H1 (cell line): ENCODE measurements around the gene EML4. TPM values are rescaled to one million over a fixed set of nuclear protein-coding genes. Genes with fewer than 3 reads are reported as not detected.

Source experiments
- CTCF ChIA-PET: fragments of 300-600 bp; sonication (Branson Sonifier 250); formaldehyde crosslinking; loops from one replicate; lab custom pipeline; 2021; ENCODE audit not compliant: partially characterized antibody; lab: Charles Lee
- POLR2A ChIA-PET: fragments of 300-600 bp; sonication (Branson Sonifier 250); formaldehyde crosslinking; loops from one replicate; lab custom pipeline; 2021; ENCODE audit warnings: inconsistent platforms; ENCODE audit not compliant: partially characterized antibody; lab: Charles Lee
- DNase-seq, 2 experiments: peaks; one replicate each; pipeline versions ENCODE4 v3.0.0 to v3.0.0-alpha.2; 2010 to 2022; ENCODE audit warnings: low spot score in 2 of 2, low read depth in 1 of 2, mixed read lengths in 1 of 2
- FAIRE-seq: peaks from 2 replicates; lab custom pipeline; 2011; peaks lifted over from hg19 to GRCh38; lab: Jason Lieb, UNC
- H2AFZ ChIP-seq: 2 replicates; pipeline ENCODE4 v1.8.1; 2012; ENCODE audit warnings: low read length, inconsistent platforms
- H2AK5ac ChIP-seq: 2 replicates; pipeline ENCODE4 v1.6.1; 2013; ENCODE audit warnings: low read depth, low read length
- H2BK120ac ChIP-seq: replicated peaks from 2 replicates; pipeline ENCODE3; 2013; ENCODE audit warnings: low read depth, low read length, inconsistent platforms
- H2BK12ac ChIP-seq: 2 replicates; pipeline ENCODE4 v1.6.1; 2013; ENCODE audit warnings: low read depth, low read length
- H2BK15ac ChIP-seq: 2 replicates; pipeline ENCODE4 v1.6.1; 2013; ENCODE audit warnings: low read length
- H2BK20ac ChIP-seq: 2 replicates; pipeline ENCODE4 v1.6.1; 2013; ENCODE audit warnings: low read length
- H2BK5ac ChIP-seq: 2 replicates; pipeline ENCODE4 v1.6.1; 2013; ENCODE audit warnings: low read depth, low read length
- H3K14ac ChIP-seq: 2 replicates; pipeline ENCODE4 v1.6.1; 2013; ENCODE audit warnings: inconsistent platforms; ENCODE audit not compliant: insufficient read length
- H3K18ac ChIP-seq: 2 replicates; pipeline ENCODE4 v1.6.1; 2013; ENCODE audit warnings: low read length; ENCODE audit errors: extremely low read depth
- H3K23ac ChIP-seq: 2 replicates; pipeline ENCODE4 v1.6.1; 2013; ENCODE audit warnings: inconsistent platforms; ENCODE audit not compliant: insufficient read length
- H3K23me2 ChIP-seq: 2 replicates; pipeline ENCODE4 v1.6.1; 2013; ENCODE audit warnings: low read depth, low read length
- H3K27ac ChIP-seq: 2 replicates; pipeline ENCODE4 v1.6.1; 2011; ENCODE audit warnings: low read depth, low read length, inconsistent platforms
- H3K27me3 ChIP-seq, 4 experiments: replicated peaks in 1 of 4; 1 replicate in 1 of 4; 2 replicates in 3 of 4; pipeline versions ENCODE4 v1.6.1 to v1.8.1; 2011 to 2013; ENCODE audit warnings: low read length in 3 of 4, mild to moderate bottlenecking in 3 of 4, inconsistent platforms in 2 of 4, mixed read lengths in 2 of 4, moderate library complexity in 1 of 4; ENCODE audit not compliant: control insufficient read depth in 3 of 4, insufficient read depth in 3 of 4; ENCODE audit errors: extremely low read depth in 1 of 4
- H3K36me3 ChIP-seq, 4 experiments: 2 replicates each; pipeline versions ENCODE4 v1.6.1 to v1.8.1; 2011 to 2013; ENCODE audit warnings: mild to moderate bottlenecking in 4 of 4, low read length in 3 of 4, moderate library complexity in 2 of 4, control low read depth in 1 of 4, inconsistent platforms in 1 of 4; ENCODE audit not compliant: insufficient read depth in 4 of 4, control insufficient read depth in 2 of 4
- H3K4ac ChIP-seq: replicated peaks from 2 replicates; pipeline ENCODE3; 2013; ENCODE audit warnings: low read length, low read depth, mixed read lengths, inconsistent platforms; ENCODE audit not compliant: insufficient read length
- H3K4me1 ChIP-seq, 4 experiments: replicated peaks in 1 of 4; 1 replicate in 1 of 4; 2 replicates in 3 of 4; pipeline versions ENCODE4 v1.6.1 to v1.8.1; 2011 to 2013; ENCODE audit warnings: low read length in 3 of 4, inconsistent platforms in 2 of 4, mixed read lengths in 1 of 4; ENCODE audit not compliant: insufficient read depth in 4 of 4, control insufficient read depth in 3 of 4
- H3K4me2 ChIP-seq, 2 experiments: 2 replicates each; pipeline versions ENCODE4 v1.6.1 to v1.8.1; 2011 to 2013; ENCODE audit warnings: low read depth in 2 of 2, low read length in 2 of 2, control low read depth in 1 of 2, inconsistent platforms in 1 of 2, mild to moderate bottlenecking in 1 of 2; ENCODE audit not compliant: insufficient read depth in 1 of 2
- H3K4me3 ChIP-seq, 4 experiments: fragments of 200-600, 300-600 bp in 1 of 4; sonication (generic), shearing (Covaris generic), sonication (Bioruptor Twin) in 1 of 4; 2 replicates each; pipeline versions ENCODE4 v1.5.1 to v1.8.1; 2011 to 2016; ENCODE audit warnings: low read length in 4 of 4, low read depth in 3 of 4, control low read depth in 2 of 4, inconsistent platforms in 2 of 4, mild to moderate bottlenecking in 2 of 4, mixed read lengths in 1 of 4, moderate library complexity in 1 of 4; ENCODE audit not compliant: insufficient read depth in 2 of 4; ENCODE audit errors: extremely low read depth in 1 of 4
- H3K56ac ChIP-seq: replicated peaks from 2 replicates; pipeline ENCODE3; 2013; ENCODE audit warnings: low read depth, mild to moderate bottlenecking, mixed read lengths, low read length, inconsistent platforms; ENCODE audit not compliant: insufficient read length
- H3K79me1 ChIP-seq: 2 replicates; pipeline ENCODE4 v1.6.1; 2013; ENCODE audit warnings: low read depth, low read length, control low read depth
- H3K79me2 ChIP-seq, 2 experiments: 2 replicates each; pipeline versions ENCODE4 v1.6.1 to v1.8.1; 2012 to 2013; ENCODE audit warnings: low read length in 2 of 2, mild to moderate bottlenecking in 2 of 2, inconsistent platforms in 1 of 2; ENCODE audit not compliant: insufficient read depth in 2 of 2, control insufficient read depth in 1 of 2
- H3K9ac ChIP-seq, 4 experiments: replicated peaks in 1 of 4; 1 replicate in 1 of 4; 2 replicates in 3 of 4; pipeline versions ENCODE4 v1.6.1 to v1.8.1; 2011 to 2013; ENCODE audit warnings: low read depth in 3 of 4, low read length in 3 of 4, control low read depth in 2 of 4, mild to moderate bottlenecking in 2 of 4, moderate library complexity in 2 of 4, inconsistent platforms in 1 of 4; ENCODE audit errors: extremely low read depth in 1 of 4
- H3K9me3 ChIP-seq, 2 experiments: 2 replicates each; pipeline versions ENCODE4 v1.6.1 to v1.8.1; 2012 to 2013; ENCODE audit warnings: mild to moderate bottlenecking in 2 of 2, moderate library complexity in 2 of 2, control low read depth in 1 of 2, inconsistent platforms in 1 of 2, low read depth in 1 of 2, low read length in 1 of 2, mixed read lengths in 1 of 2; ENCODE audit not compliant: insufficient read depth in 2 of 2
- H4K20me1 ChIP-seq, 2 experiments: replicated peaks in 1 of 2; 2 replicates each; pipeline versions ENCODE3 to v1.8.1; 2011 to 2013; ENCODE audit warnings: inconsistent platforms in 2 of 2, low read length in 2 of 2, mild to moderate bottlenecking in 1 of 2; ENCODE audit not compliant: insufficient read depth in 2 of 2, control insufficient read depth in 1 of 2
- H4K5ac ChIP-seq: 2 replicates; pipeline ENCODE4 v1.6.1; 2013; ENCODE audit warnings: low read length, low read depth, mixed read lengths, inconsistent platforms; ENCODE audit not compliant: insufficient read length
- H4K8ac ChIP-seq: 2 replicates; pipeline ENCODE4 v1.8.0; 2013; ENCODE audit warnings: mild to moderate bottlenecking, moderate library complexity, low read length, inconsistent platforms; ENCODE audit not compliant: insufficient read depth; ENCODE audit errors: extremely low read depth
- H4K91ac ChIP-seq: replicated peaks from 2 replicates; pipeline ENCODE3; 2013; ENCODE audit warnings: low read length, mixed read lengths, inconsistent platforms; ENCODE audit not compliant: insufficient read length
- ATF2 ChIP-seq: IDR thresholded peaks from 2 replicates; pipeline ENCODE4 v1.6.1; 2012; ENCODE audit warnings: low read length, inconsistent platforms
- CHD2 ChIP-seq: IDR thresholded peaks from 2 replicates; pipeline ENCODE4 v1.6.1; 2012; ENCODE audit warnings: low read length, improper control_type of control experiment
- HDAC6 ChIP-seq: IDR thresholded peaks from one replicate; pipeline ENCODE4 v1.7.1; 2012; ENCODE audit warnings: low read depth, mild to moderate bottlenecking, inconsistent platforms, low read length, moderate library complexity
- JUND ChIP-seq: IDR thresholded peaks from 2 replicates; pipeline ENCODE4 v1.6.1; 2011; ENCODE audit warnings: mild to moderate bottlenecking, improper control_type of control experiment, low read length
- POU5F1 ChIP-seq: IDR thresholded peaks from 2 replicates; pipeline ENCODE4 v1.6.1; 2011; ENCODE audit warnings: low read depth, mild to moderate bottlenecking, low read length, moderate library complexity
- RBBP5 ChIP-seq: IDR thresholded peaks from 2 replicates; pipeline ENCODE4 v1.7.1; 2012; ENCODE audit warnings: low read depth, mild to moderate bottlenecking, inconsistent platforms, low read length, moderate library complexity, borderline replicate concordance
- SRF ChIP-seq: IDR thresholded peaks from 2 replicates; pipeline ENCODE4 v1.6.1; 2011; ENCODE audit warnings: mild to moderate bottlenecking, low read depth, low read length, moderate library complexity
- TAF7 ChIP-seq: optimal IDR thresholded peaks from 2 replicates; pipeline ENCODE3; 2011; ENCODE audit warnings: low read depth, mild to moderate bottlenecking, inconsistent platforms, low read length, moderate library complexity, borderline replicate concordance
- TEAD4 ChIP-seq: IDR thresholded peaks from 2 replicates; pipeline ENCODE4 v1.6.1; 2012; ENCODE audit warnings: low read depth, low read length, inconsistent platforms, mixed read lengths
- YY1 ChIP-seq: IDR thresholded peaks from 2 replicates; pipeline ENCODE4 v1.6.1; 2011; ENCODE audit warnings: low read depth, mild to moderate bottlenecking, low read length
- ZNF274 ChIP-seq: IDR thresholded peaks from 2 replicates; pipeline ENCODE4 v1.7.0; 2012; ENCODE audit warnings: low read length, borderline replicate concordance; ENCODE audit errors: extremely low read depth
- WGBS, 2 experiments: shearing (Covaris generic) in 1 of 2; methylation state at CpG; one replicate each; pipeline versions ENCODE4 v1.1.6 to v1.1.7; 2013 to 2015; ENCODE audit warnings: low lambda C conversion rate in 2 of 2, mixed read lengths in 2 of 2, inconsistent platforms in 1 of 2, low coverage in 1 of 2, missing lambda C conversion rate in 1 of 2; ENCODE audit not compliant: insufficient replicate concordance in 2 of 2, insufficient coverage in 1 of 2, insufficient read length in 1 of 2; ENCODE audit errors: extremely low coverage in 1 of 2, missing lambda C conversion rate in 1 of 2; 5-methylcytosine and 5-hydroxymethylcytosine counted together
- polyA plus RNA-seq, 7 experiments: library from polyadenylated mRNA; depleted of rRNA in 3 of 7; stranded (reverse) in 5 of 7; unstranded in 2 of 7; fragments of >200 nt in 5 of 7; fragments of 200-250 nt in 2 of 7; gene quantifications; 1 replicate in 5 of 7; 2 replicates in 1 of 7; 4 replicates in 1 of 7; pipeline versions ENCODE4 v1.2.1 to v1.2.3, GENCODE V29; 2011 to 2013; ENCODE audit warnings: missing spikeins in 2 of 7, mixed read lengths in 2 of 7
- total RNA-seq: library from RNA; stranded (reverse); fragmentation: NEBNext Ultra II Directional; extraction: Animal tissue kit (Norgen Biotek cat#: 25700); gene quantifications from 2 replicates; pipeline ENCODE4 v1.2.1, GENCODE V29; 2021

The EML4 gene
- total and polyA plus RNA-seq, 2 of the 8 experiments (the other 6 are each of a cell fraction or from before 2014, with no cell fraction given), result 50.1 to 104 TPM

GRCh38 chr2:42293019-42293418, 123.9 kb downstream of the EML4 start:
- H3K4ac ChIP-seq, result no peak overlapping the region
- no peak overlapping the region for H2AFZ ChIP-seq
- FAIRE-seq (no peak), DNase-seq (no peak)
- no peak overlapping the region for H3K56ac ChIP-seq
- H4K91ac ChIP-seq, result no peak overlapping the region
- no peak overlapping the region for H3K14ac ChIP-seq
- H2BK5ac ChIP-seq, result no peak overlapping the region
- no peaks in the 10 kb centered on the region for H3K79me1 ChIP-seq
- H3K18ac ChIP-seq, result no peak overlapping the region
- CTCF ChIA-PET, result no interaction called here
- H3K36me3 ChIP-seq, result peaks cover 2 to 42% (median 10%) of the 10 kb centered on the region in 4 experiments; a peak in 5 of 8 replicates
- H3K4me1 ChIP-seq, result no peaks in the 10 kb centered on the region
- H3K23me2 ChIP-seq, result no peaks in the 10 kb centered on the region
- no peaks in the 10 kb centered on the region for H3K9me3 ChIP-seq
- no peak overlapping the region for H3K23ac ChIP-seq
- no peaks in the 10 kb centered on the region for H4K20me1 ChIP-seq
- 98% methylated on average over 8 of the region's 8 CpGs; no CpG with 5 or more reads in 1 of the 2 experiments for WGBS, 2 experiments
- no peak overlapping the region for H3K4me3 ChIP-seq
- no peak overlapping the region for H2BK120ac ChIP-seq
- no peak overlapping the region for H3K4me2 ChIP-seq
- no peak overlapping the region for H2BK12ac ChIP-seq
- POLR2A ChIA-PET, result no interaction called here
- H4K5ac ChIP-seq, result no peak overlapping the region
- no peak overlapping the region for H3K27ac ChIP-seq
- no peak overlapping the region for H2AK5ac ChIP-seq
- H2BK15ac ChIP-seq, result no peak overlapping the region
- H4K8ac ChIP-seq, result no peak overlapping the region
- H2BK20ac ChIP-seq, result no peak overlapping the region
- H3K9ac ChIP-seq, result no peak overlapping the region
- H3K27me3 ChIP-seq, result peaks cover 0 to 1% (median 0%) of the 10 kb centered on the region in 4 experiments; a peak in 1 of 7 replicates
- no peaks in the 10 kb centered on the region for H3K79me2 ChIP-seq
- TF ChIP-seq POU5F1, result no peak
- TF ChIP-seq ATF2, result no peak
- no peak for TF ChIP-seq TAF7
- no peak for TF ChIP-seq TEAD4
- no peak for TF ChIP-seq ZNF274
- TF ChIP-seq RBBP5, result no peak
- no peak for TF ChIP-seq SRF
- TF ChIP-seq HDAC6, result no peak
- no peak for TF ChIP-seq JUND
- no peak for TF ChIP-seq CHD2
- TF ChIP-seq YY1, result no peak
